ENCODE data around the gene ZFPM1.

Gene ZFPM1

DNA sequence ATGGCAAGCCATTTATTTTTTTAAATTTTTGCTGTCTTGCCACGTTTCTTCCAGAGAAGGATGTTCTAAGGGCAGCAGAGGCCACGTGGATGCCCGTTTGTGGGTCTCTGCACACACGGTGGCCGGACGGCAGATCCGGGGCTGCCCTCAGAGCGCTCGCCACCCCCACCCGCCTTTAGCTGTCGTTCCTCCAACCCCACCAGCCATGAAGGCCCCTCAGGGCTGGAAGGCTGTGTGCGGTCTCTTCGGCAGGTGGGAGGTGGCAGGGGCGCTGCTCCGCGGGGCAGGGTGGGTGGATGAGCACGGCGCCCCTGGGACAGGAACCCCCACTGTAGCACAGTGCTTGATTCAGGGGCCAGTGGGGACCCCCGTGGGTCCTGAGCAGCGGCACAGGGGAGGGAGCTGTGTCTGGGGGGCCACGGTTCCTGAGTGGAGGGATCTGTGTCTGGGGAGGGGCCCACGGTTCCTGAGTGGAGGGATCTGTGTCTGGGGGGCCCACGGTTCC lies 49.7 kb downstream of the ZFPM1 start:
- DNase-seq = no peak

DNA sequence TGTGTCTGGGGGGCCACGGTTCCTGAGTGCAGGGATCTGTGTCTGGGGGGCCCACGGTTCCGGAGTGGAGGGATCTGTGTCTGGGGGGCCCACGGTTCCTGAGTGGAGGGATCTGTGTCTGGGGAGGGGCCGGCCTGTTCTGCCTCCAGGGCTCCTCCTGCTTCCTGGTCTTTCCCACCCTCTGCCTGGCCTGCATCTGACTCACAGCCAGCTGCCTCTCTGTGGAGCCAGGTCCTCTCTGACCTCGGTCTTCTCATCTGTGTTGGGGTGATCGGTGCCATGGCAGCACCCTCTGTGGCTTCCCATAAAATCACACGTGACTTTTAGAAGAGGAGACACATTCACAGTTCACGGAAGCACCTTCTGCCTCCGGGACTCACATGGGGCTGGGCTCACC lies 50.3 kb downstream of the ZFPM1 start:
- no peak for DNase-seq

DNA sequence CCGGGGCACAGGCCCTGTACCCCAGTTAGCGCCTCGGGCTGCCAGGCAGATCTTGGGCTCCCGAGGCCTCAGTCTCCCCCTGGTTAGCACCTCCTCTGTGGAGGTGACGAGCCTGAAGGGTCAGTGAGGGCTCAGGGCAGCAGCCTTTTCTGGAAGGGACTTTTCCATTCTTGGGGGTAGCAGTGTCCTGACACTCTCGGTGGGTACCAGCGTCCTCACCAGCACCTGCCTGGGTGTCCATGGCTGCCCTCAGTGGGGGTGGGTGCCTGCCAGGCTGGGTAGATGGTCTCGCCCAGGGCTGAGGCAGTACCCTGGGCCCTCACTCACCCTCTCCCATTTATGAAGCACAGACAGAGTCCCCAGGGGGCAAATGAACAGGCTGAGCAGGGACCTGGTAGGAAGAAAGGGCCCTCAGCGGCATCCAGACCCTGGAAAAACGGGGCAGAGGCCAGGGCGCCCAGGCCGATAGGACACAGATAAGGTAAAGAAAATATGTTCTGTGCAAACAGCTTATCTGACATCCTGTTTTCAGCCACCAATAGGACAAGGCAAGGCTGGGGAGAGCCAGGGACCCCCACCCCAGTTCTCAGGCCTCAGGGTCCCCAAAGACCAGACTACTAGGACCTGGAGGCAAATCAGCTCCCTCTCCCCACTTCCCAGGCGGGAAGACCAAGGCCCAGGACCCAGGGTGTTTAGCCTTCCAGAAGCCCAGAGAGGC lies 50.9 kb downstream of the ZFPM1 start:
- no peak for DNase-seq

DNA sequence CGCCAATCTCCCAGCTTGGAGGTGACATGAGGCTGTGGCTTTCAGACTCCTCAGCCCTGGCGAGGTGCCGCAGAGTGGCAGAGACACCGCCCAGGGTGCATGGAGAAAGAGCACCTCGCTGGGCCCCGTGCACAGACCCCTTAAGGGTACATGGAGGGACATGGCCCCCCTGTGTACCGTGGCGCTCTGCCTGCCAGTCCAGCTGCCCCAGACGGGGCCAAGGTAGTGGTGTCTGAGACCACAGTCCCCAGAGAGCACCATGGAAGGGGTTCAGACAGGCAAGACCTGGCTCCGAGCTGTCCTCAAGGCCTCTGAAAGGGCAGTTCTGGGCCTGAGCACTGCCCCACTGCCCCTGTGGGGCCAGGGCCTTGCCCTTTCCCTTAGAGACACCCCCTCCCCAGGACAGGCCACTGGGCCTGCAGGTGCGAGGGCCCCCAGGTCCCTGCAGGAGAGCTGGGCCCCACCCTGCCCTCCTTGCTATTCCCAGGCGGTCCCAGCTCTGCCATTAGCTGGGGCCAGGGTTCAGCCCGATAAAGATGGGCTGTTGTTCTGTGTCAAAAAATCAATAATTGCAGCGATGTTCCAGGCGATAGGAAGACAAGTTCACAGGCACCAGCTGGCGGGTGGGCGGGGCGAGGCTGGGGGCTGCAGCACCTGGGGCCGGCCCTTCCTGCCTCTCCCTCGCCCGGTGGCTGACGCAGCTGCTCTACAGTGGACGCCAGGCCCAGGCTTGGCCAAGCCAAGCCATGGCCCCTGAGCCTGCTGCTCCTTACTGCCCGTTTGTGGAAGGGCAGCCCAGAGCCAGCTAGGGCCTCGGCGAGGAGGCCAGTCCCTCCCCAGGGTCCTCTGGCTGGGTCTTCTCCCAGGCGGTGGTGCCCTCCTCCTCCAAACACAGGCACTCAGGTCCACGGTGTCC lies 51.7 kb downstream of the ZFPM1 start:
- no peak for DNase-seq

DNA sequence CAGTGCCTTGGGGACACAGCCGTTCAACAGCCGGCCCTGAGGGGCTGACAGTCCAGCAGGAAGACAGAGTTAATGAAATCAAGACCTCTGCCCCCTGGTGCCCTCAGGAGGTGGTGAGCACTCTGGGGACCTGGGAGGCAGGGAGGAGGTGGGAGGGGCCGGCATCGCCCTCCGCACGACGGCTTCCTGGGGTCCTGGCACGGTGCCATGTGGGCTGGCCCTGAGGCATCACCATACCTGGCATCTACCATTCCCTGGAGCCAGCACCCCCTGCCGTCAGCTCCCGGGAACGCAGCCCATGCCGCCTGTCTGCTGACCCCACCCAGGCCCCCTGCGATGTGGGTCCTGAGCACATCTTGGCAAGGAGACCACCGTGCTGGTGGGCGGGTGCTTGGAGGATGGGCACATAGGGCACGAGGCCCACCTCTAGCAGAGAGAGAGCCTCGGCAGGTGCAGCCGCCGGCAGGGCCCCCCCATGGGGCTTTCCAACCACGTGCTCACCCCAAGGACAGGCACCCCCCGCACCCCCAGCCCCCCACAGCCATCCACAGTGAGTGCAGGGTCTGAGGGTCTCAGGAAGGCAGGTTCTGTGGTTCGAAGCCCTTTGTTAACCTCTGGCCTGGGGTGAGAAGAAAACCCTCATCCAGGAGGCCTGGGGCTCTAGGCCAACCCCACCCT lies 52.5 kb downstream of the ZFPM1 start:
- no peak for DNase-seq

DNA sequence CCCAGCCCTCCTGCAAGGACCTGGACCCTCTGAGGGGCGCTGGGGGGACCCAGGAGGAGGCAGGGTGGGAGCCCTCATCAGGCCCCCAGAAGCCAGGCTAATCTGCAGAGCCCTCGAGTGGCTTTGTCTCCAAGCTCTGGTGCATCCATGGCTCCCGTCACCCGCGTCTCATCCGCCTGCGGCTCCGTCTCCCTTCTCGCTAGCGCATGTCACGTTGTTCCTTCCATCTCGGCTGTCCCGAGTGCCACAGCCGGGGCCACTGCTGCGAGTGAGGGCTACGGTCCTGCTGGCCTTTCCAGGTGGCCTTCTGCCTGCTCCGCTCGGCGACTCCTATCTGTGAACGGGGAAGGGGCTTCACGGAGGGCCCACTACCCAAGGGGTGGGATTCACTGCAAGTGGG lies 53.6 kb downstream of the ZFPM1 start:
- no peak for DNase-seq

DNA sequence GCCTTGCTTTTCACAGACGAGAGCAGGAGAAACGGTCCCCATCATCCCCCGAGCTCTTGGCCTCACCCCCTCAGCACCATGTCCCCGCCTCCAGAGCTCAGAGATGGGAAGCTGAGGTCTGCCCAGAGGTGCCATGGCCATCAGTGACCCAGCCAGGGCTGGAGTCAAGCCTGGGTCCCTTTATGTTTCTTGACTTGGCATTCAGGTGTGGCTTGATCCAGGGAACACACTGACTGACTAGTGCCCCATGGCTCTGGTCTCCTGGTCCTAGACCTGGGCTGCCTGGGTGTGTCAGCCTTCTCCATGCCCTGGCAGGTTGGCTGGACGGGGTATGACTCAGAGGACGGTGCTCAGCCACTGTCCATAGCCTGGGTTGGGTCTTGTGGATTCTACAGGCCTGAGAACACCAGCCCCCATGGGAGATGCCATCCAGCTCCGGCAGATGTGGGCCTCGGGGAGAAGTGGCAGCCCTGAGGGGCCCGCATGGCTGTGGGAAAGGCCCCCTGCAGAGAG lies 54.2 kb downstream of the ZFPM1 start:
- no peak for DNase-seq

DNA sequence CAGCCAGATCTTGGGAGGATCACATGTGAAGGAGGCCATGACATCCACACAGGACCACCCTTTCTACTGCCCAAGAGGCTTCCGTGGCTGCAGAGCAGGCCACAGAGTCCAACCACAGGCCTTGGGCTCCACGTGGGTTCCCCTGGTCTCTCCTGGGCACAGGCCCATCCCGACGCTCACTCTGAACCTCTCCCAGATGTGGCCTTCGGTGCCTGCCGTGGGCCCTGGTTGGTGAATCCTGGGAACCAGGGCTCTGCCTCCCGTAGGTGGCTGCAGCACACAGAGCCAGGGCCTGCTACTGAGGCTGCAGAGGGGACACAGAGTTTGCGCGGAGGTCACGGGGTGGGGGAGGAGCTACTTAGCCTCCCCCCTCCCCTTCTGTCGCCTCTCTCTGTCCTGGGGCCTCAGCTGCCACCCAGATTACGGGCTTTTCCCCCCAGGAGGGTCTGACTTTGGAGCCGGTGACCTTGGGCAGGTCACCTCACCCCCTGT lies 55.3 kb downstream of the ZFPM1 start:
- DNase-seq = no peak

DNA sequence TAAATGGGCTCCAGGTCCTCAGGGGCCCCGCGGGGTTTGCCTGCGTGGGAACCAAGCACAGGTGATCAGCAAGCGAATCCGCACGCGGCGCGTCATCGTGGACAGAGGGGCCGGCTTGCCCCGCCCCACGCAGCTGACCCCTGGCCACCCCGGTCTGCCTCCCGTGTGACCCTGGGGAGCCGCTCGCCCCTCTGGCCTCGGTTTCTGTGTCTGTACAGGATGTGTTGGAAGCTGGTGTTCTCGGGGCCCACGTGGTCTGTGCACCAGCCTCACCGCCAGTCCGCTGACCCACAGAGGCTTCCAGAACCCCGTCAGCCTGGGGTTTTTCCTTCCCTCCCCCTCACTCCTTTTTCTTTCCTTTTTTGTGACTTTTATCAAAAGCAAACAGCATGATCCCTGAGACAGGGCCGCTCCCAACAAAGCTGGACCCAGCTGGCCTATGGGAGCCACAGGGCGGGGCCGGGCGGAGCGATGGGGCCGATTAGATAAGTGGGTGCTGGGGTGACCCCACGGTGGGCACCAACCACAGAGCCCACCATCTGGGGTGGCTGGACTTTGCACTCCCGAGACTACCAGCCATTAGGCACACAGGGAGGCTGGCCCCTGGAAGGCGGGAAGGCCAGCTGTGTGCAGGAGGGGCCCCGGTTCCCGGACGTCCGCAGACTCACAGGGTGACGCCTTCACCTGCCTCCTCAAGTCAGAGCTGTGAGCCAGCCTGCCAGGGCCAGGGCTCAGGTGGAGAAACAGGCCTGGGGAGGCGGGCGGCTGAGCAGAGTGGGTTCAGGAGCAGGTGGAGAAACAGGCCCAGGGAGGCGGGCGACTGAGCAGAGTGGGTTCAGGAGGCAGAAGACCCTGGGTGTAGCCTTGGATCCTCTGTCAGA lies 56.0 kb downstream of the ZFPM1 start:
- no peak for DNase-seq

DNA sequence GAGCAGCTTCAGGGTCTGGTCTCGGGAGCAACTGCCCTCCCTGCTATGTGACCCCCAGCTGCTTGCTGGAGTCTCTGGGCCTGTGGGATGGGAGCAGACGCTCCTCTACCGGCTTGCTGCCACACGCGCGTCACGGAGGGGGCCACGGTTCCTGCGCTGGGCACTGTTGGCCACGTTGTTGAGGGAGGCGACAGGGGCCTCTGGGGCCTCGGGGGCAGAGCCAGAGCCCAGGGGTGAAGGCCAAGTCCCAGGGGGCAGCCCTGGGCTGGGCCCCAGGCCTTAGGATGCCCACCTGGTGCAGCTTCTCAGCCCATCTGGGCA lies 56.6 kb downstream of the ZFPM1 start:
- no peak for DNase-seq

DNA sequence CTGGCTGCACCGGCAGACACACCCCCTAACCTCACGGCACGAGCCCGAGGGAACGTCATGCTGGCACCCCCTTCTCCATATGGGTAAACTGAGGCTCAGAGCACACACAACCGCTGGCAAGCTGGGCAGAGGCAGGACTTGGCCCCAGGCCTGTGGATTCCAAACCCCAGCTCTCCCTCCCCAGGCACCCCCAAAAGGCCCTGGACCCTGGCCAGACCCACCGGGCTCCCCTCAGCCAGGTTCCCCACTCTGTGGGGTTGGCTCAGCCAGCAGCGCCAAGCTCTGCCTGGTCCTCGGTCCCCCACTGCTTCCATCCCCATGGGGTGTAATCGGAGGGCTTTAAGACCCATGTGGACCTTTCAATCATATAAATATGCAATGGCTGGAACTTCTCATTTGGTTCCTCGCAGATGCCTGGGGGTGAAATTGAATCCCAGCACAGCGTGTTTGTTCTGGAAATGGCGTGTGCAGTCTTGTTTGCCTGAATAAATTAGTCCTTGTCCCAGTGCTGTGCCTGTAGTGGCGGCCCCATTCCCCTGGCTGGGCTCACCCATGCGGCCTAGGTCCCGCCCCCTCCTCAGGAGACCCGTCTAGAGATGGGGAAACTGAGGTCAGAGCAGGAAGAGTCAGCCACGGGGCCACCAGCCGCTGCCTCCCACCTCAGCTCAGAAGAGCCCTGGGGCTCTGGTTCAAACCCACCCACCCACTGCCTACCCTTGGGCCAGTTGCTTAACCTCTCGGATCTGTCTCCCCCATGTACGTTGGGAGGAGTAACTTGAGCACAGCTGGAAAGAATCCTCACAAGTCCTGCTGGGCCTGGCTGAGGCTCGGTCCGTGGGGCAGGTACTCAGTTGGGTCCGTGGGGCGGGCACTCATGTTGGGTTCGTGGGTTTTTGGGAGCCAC lies 57.3 kb downstream of the ZFPM1 start:
- DNase-seq = no peak

DNA sequence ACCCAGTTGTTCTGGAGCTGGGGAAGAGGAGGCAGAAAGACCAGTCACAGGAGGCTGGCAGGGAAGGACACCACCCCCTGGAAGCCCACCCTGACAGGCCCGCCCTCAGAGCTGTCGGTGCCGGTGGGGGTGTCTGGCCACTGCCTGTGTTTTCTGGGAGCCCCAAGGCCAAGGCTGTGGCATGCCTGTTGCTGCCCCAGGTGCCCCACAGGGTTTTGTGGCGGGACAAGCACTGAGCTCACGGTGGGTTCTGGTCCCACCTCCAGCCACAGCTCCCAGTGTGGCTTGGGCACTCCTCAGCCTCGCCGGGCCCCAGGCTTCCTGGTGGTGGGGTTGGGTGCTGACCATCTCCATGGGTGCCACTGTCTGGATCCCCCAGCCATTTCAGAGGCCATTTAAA lies 58.0 kb downstream of the ZFPM1 start:
- no peak for DNase-seq

DNA sequence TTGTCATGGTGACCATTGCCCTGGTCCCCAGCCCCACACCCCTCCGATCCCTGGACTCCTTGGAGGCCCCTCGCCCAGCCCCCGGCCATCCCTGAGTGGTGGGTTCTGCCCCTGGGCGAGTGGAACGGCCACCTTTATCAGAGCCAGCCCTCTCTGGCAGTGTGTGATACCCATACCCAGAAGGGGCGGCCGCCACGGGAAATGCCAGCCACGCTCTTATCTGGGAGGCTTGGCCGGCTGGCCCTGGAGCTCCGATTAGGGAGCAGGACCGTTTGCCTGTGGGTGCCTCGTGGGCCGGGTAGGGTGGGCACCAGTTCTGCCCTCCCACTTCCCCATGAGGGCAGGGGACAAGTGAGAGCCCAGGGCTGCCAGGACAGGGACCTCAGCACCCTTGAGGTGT lies 58.8 kb downstream of the ZFPM1 start:
- no peak for DNase-seq

DNA sequence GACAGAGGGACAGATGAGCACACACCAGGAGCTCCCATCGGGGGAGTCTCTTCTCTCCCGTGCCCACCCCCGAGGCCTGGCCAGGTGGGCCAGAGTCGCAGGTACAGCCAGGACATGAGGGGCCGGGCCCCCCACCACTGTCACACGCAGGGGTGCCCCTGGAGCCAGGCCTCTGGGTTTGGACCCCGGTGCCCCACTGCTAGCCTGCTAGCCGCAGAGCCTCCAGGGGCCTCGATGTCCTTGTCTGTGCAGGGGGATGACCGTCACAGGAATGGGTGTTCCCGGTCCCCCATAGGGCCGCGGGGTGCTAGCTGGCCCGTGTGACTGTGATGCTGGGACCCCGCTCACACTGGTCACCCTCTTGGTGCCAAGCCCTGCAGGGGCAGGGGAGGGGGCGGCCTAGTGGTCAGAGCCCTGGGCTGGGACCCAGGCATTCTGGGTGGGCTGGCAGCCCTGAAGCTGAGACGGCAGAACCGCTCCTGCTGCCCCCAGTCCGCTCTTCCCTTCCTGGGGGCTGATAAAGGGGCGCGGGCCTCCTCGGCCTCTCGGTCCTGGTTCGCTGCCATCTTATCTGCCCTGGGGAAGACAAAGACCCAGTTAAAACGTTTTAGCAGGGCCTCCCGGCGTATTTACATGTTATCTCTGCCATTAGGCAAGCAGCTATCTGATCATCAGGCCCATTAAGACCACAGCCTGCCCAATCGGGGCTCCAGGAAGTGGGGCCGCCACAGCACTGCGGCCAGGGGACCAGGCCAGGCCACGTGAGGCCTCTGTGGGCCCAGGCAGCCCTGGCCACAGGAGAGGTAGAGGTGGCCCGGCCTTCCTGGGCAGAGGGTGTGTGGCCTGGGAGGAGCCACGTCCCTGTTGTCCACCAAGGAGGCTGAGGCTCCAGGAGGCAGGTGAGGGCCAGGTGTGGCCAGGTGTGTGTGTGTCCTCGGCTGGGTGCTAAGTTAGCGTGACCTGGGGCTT lies 59.9 kb downstream of the ZFPM1 start:
- no peak for DNase-seq

DNA sequence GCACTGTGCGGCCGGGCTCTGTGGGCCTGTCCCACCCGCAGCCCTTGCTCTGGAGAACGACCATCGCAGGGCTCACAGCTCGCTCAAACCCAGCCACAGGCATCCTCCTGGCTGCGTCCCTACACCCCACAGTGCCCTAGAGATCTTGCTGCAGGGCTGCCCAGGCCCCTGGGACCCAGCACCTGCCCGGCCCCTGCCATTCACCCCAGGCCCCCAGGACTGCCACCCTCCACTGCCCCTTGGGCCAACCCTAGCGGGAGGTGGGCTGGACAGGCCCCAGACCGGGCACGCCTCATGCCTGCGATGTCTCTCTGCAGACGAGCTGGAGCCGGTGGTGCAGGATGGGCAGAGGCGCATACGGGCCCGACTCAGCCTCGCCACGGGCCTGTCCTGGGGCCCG lies 61.0 kb downstream of the ZFPM1 start:
- no peak for DNase-seq

DNA sequence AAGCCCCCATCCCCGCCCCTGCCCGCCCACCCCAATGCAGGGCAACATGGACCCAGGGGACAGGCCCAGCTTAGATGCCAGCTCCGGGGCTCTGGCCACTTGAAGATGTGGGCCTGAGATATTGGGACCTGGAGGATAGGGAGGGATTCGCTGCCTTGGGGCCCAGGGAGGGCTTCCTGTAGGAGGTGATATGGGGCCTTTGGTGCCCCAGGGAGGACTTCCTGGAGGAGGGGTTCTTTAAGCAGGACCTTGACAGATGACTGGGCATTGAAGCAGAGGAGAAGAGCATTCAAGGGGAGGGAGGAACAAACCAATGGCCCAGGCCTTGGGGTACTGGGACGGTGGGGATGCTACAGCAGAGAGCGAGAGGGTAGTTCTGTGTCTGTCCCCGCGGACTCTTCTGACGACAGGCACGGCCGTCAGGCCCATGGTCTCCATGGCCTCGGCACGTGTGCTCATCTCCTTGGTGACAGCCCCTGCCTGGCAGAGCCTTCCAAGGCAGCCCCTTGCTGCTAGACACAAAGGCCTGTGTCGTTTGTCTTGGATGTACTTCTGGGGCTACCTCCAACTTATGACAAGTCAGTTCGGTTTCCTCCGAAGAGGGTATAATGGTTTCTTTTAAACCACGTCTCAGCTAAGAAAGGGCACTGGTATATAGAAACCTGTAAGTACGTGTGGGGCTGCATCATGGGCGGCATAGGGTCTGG lies 61.6 kb downstream of the ZFPM1 start:
- DNase-seq = no peak

DNA sequence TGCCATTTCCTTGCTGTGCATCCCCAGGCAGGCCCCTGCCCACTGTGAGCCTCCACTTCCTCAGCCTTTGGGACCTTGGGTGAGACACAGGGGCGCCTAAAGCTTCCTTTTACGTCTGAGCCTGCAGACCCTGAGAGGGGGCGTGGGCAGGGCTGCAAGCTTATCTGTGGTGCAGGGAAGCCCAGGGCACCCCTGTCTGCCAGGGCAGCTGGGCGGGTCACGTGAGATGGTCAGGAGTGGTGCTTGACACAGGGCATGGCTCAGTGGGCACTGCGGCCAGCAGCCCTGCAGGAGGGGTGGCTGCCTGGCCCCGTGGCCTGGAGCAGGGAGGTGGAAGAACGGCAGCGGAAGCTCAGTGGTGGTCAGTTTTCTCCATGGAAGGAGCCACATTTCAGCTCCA lies 62.3 kb downstream of the ZFPM1 start:
- no peak for DNase-seq

DNA sequence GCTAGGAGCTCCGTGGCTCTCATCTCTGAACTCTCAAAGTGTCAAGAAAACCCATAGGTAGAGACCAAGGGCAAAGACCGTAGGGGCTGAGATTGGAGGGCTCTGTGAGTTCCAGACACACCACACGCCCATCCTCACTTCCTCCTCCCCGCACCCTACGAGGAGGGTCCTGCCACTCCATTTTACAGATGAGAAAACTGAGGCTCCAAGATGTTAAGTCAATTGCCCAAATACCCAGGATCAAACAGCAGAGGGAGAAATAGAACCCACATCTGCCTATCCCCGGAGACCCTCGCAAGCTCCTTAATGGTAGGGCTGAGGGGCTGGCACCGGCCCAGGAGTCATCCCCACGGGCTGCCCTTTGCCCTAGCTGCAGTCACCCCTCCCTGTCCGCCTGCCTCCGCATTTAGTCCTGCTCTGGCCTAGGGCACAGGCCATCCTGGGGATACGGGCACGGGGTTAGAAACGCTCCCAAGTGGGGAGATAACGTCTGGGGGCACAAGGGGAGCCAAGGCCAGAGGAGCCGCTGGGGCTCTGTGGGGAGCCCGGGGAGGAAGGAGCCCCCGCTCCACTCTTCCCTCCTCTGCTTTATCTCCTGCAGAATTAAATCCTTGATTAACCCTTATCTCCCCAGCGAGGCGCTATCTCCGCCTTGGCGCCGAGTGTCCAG lies 63.0 kb downstream of the ZFPM1 start:
- no peak for DNase-seq

DNA sequence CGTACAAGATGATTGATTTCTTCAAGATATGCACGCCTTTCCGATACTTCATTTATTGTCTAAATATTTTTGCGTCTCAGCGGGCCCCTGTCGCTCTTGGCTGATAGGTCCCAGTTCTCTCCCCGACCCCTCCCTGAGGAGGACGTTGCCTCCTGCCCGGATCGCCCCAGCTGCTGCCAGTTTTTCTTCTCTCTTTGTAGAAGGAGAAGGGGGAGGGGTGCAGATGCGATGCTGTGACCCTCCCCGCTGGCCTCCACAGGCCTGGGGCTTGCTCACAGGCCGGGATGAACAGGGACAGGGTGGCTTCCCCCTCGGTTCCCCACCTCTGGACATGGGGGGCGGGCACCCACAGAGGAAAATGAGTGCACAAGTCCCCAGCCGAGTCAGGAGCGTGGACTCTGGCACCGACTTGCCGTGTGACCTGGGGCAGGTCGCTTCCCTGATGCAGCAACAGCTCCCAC lies 63.6 kb downstream of the ZFPM1 start:
- DNase-seq = no peak

All from NCI-H187 treated with DMSO at 0.1 percent for 48 hours (cell line).